H4 (cell line): ENCODE data around the gene CLDN9. TPM values are rescaled to one million over a fixed set of nuclear protein-coding genes. Genes with fewer than 3 reads are reported as not detected.

ENCODE experiments used
- DNase-seq: peaks from one replicate; pipeline ENCODE4 v3.0.0-alpha.2; 2015; ENCODE audit warnings: low spot score
- total RNA-seq: library from RNA; depleted of rRNA; stranded (reverse); fragments of >200 nt; shearing (Covaris generic); gene quantifications from 2 replicates; pipeline ENCODE4 v1.2.3, GENCODE V29; 2014

The CLDN9 gene
- total RNA-seq, 1 experiment from 2014 or later = not detected

DNA sequence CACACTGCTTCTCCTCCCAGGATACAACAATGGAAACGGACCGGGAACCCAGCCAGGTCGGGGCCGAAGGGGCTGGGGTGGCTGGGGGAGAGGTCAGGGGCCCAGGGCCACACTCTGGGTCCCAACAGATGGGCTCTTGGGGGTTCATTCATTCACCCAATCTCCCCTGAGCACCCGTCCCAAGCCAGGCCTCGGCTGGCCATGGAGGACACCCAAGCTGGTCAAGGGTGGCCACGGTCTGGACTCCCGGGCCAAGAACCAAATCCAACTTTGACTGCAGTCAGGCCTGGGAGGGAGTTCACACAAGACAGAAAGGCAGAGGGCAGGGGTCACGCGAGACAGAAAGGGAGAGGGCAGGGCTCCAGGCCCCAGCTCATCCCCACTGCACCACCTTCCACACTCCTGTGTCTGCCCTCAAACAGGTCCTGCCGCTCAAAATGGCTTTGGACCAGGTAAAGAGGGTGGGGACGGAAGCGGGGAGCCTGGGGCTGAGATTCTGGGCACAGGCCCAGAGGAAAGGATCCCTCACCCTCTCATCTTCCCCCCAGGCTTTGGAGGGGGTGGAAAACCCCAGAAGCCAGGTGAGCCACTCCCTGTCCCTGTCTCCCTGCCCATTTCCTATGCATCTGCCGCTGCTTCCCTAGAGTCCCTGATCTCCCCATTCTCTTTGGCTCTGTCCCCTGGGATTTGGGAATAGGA, 20.2 kb upstream of the CLDN9 start:
- DNase-seq = no peak

GRCh38 chr16:2996298-2996697, 16.4 kb upstream of the CLDN9 start:
- no peak for DNase-seq

DNA sequence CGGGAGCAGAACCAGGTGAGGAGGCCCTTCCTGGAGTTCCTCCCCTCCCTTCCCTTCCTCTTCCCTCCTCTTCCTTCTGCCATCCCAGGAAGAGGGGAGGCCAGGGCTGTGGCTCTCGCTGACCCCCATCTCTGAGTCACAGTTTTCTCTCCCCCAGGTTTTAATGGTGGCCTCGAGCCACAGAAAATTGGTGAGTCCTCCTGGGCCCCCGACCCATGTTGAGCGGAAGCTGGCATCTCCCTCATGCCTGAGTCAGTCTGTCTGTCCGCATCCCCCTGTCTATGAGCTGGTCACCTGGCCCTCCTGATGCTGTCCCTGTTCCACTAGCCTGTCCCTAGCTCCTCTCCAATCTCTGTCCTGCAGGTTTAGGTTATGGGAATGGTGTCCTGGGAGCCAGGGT, 12.8 kb upstream of the CLDN9 start:
- no peak for DNase-seq

DNA sequence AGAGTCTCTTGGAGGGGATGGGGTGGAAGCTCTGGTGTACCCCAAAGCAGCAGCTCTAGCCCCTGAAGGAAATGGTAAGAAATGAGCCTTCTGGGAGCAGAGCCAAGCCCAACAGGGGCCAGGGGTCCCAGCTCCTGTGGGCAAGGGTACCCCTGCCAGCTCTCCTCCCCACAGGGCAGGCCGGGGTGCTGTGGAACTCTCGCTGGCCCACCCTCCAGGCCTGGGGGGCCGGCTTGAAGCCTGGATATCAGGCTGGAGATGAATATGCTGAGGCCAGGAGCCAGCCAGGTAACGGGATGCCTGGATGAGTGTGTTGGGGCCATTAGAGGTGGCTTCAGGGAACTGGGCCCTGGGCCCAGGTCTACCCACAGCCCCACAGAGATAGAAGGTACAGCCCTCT, 12.2 kb upstream of the CLDN9 start:
- no peak for DNase-seq

GRCh38 chr16:3001316-3001715, 11.4 kb upstream of the CLDN9 start:
- no peak for DNase-seq

DNA sequence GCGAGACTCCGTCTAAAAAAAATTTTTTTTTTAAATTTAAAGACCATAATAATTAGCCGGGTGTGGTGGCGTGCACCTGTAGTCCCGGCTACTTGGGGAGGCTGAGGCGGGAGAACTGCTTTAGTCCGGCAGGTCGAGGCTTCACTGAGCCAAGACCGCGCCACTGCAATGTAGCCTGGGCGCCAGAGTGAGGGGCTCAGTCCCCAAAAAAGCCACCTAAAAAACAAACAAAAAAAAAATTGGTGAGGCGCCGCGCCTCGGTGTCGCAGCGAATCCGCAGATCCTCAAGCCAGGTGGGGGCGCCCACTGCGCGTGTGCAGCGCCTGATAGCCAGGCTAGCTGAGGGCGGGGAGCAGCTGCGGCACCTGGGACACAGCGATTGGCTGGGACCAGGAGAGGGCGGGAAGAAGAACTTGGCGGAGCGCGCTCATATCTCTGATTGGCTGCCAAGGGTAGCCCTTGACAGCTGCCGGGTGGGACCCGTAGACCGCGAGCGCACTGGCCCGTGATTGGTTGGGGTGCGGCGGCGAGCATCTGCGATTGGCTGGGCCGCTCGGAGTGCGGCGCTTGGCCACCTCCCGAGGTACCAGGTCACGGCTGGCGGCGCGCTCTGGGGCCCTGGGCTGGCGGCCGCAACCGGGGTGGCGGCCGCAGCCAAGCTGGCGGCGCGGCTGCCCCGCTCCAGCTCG, 9.0 kb upstream of the CLDN9 start:
- DNase-seq = peak; percentile 98

DNA sequence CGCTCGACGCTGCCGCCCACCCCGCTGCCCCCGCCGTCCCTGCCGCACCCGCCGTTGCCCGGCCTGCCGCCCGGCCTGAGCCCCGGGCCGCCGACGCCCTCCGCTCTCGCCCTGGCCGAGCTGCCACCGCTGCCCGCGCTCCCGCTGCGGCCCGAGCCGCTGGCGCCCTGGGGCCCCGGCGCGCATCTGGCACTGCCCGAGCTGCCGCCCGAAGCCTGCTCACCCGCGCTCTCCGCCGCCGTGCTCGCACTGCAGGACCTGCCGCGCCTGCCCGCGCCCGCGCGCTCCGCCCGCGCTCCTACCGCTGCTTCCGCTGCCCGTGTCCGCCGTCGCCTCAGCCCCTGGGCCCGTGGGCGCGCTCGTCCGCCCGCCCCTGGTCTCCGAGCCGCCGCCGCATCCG, 8.4 kb upstream of the CLDN9 start:
- no peak for DNase-seq

DNA sequence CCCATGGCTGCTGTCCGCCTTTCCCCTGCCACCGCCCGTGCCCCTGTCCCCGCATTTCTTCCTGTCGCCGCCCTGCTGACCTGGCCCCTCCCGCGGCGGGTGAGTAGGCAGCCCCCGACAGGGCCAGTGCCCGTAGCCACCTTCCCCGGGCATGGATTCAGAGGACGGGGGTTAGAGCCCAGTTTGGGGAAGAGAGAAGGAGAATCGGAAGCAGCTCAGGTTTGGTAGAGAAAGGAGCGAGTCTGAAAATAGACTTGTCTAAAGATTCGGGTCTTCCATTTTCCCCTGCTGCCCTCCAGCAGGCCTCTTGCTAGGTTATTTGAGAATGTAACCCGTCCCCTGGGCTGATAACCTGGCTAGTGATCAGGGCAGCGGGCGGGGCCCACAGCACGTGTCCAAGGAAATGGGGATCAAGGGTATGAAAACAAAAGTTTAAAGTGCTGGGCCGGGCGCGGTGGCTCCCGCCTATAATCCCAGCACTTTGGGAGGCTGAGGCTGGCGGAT, 7.9 kb upstream of the CLDN9 start:
- no peak for DNase-seq

DNA sequence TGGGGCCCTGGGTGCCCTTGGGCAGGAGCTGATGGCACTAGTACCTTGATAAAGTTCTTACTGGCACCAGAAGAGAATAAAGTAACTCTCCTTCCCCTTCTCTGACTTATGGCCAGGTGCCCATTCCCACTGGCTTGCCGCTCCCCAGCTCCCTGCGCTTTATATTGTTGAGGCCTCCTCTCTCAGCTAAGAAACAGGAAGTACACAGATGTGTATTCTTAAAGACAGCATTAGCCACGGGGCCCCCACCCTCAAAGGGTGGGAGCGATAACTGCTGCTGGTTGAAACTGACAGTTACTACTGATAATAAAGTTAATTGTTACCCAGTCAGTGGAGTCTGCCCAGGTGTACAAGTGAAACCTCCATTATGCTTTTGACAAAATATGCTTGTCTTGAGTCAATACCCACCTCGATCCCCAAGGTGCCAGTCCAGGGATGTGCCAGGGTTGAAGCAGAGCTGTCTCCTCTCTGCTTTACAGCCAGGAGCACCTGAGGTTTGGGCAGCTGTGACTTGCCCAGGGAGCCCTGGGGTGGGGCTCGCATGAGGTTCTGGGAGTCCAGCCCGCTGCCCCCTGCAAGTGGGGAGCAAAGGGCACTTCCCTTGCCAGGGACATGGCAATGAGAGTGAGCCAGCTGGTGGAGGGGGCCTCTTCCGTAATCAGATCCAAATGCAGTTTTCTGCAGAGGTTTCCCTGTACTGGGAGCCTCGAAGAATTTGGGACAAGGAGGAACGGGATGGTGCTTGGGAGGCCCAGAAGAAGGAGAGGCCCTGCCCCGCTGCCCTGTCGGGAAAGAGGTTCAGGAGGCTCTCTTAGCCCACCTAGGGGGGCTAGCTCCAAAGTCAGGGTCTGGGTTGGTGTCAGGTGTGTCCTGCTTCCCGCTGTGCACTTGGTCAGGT, 5.4 kb upstream of the CLDN9 start:
- DNase-seq = no peak

DNA sequence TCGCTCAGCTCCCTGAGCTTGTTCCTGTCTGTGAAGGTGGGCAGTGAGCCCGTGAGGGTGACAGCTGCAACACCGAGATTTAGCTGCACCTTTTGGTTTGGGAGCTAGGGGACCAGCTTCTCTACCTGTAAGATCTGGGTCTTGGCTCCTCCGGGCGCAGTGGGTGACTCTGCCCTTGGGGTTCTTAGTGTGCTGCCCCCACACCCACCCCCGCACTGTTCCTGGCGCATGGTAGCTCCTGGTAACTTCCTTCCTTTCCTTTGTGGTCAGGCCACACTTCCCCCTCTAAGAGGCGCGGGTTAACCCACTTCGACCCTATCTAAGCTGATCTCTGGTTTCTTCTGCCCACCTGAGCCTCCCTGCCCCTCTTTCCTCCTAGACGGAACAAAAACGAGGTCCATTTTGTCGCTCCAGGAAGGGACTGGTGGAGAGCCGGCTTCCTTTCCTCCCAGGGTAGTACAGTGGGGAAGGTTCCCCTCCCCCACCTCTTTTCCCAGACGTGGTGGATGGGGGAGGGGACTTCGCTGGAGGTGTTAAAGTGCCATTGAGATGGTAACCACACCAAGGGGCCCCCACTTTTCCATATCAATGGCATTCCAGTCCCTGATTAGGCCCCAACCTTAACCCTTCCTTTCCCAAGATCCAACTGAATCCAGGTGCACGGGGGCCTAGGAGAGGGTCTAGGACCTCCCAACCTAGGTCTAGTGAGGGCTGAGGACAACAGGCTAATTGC, 4.6 kb upstream of the CLDN9 start:
- DNase-seq = no peak

GRCh38 chr16:3008690-3009037, 4.1 kb upstream of the CLDN9 start:
- no peak for DNase-seq

GRCh38 chr16:3009568-3010390, 2.9 kb upstream of the CLDN9 start:
- no peak for DNase-seq

DNA sequence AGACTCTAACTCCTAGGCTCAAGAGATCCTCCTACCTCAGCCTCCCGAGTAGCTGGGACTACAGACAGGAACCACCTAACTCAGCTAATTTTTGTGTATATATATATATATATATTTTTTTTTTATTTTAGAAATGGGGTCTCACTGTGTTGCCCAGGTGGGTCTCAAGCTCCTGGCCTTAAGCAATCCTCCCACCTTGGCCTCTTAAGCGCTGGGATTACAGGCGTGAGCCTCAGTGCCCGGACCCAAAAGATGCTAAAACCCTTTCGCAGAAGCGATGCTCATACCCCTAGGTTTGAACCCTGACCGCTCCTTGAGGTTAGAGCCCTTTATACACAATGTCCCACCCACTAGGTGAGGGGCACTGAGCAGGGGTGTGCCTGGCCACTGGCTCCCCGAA, 2.2 kb upstream of the CLDN9 start:
- no peak for DNase-seq

GRCh38 chr16:3012246-3012645, 477 bp upstream of the CLDN9 start:
- DNase-seq = no peak

GRCh38 chr16:3013491-3013951, 798 bp downstream of the CLDN9 start:
- DNase-seq = no peak

GRCh38 chr16:3013998-3014690, 1.4 kb downstream of the CLDN9 start:
- DNase-seq = no peak

GRCh38 chr16:3014971-3015370, 2.2 kb downstream of the CLDN9 start:
- DNase-seq = no peak

DNA sequence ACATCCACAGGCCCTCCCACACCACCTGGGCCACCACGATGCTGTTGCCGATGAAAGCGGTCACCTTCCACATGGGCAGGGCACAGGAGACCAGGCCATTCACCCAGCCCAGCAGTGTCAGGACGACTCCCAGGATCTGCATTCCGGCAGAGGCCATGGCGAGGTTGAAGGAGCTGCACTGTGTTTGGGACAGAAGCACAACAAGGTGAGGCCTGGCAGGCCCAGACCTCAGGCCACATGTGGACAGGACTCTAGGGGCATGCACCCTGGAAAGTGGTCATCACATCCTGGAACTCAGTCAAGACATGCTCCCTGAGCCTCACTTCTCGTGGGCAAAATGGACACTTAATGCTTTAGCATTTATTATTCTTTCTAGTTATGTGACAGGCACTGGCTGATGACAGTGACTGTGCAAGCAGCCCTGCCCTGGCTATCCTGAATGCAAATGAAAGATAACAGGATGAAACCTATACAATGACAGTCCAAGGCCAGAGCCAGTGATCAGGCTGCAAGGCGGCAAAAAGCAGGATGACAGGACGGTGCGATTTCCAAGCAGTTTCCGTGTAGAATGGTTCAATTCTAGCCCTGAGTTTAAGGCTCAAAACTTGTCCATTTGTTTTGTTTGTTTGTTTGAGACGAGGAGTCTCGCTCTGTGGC, 3.3 kb downstream of the CLDN9 start:
- DNase-seq = no peak

DNA sequence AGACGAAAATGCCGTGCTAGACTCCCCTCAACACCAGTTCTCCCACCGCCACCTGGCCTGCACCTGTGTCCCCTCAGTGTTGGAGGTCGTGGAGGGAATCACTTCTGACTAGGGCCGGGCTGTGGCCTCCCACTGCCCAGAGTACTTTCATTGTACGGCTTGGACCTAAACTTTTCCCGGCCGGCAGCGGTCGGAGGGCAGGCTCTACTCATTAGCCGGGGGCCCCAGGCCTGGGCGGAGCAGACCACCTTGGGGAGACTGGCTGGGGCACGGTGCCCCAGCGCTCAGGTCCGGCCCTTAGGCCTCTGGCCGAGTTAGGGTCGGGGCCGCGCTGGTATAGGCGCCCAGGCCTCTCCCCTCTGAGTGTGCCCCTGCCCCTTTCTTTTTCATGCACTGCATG, 4.6 kb downstream of the CLDN9 start:
- DNase-seq = no peak
